ENCODE results near the gene RPAP3.

The RPAP3 gene

DNA sequence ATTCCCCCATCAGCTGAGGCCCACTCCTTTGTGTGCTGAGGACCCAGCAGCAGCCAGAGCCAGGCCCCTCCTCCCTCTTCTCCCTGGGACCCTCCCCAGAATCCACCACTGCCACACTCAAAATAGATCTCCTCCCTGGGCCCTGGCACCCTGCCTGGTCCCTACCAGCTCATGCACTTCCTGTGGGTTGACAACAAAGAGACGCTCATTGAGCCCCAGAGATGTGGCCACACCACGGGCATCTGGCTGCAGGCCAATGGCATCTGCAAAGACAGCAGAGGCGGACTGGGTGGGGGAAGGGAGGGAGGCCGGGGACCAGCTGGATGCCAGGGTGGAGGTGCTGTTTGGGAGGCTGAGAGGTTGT, 35.5 kb upstream of the RPAP3 start:
- DNase-seq: peak; percentile 99

DNA sequence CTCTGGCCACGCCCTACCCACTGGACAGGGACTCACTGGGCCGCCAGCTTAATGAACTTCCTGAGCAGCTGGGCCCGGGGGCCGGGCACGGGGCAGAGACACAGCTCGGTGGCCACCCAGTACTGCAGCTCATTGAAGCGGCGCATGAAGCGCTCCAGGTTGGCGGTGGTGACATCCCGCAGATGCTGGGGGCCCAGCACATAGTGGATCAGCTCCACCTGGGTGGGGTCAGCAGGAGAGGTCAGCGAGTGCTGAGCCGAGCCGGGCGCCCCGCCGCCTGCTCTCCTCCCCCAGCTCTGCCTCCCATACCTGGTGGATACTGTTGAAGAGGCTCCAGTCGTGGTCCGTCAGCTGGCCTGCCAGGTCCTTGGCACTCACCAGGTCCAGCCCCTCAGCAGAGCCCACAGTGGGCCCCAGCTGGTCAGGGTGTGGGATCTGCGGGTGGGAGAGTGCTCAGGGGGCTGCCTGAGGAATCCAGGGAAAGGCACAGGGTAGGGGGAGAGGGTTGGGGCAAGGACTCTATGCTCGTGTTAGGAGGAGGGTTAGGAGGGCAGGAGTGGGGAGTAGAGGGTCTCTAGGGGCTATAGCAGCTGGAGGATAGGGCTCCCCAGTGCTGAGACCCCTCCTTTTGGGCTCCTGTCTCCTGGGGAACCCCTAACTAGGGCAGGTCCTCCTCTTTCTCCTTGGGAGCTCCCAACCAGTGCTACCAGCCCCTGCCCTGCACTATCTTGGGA, 34.9 kb upstream of the RPAP3 start:
- peak; percentile 66 for DNase-seq

DNA sequence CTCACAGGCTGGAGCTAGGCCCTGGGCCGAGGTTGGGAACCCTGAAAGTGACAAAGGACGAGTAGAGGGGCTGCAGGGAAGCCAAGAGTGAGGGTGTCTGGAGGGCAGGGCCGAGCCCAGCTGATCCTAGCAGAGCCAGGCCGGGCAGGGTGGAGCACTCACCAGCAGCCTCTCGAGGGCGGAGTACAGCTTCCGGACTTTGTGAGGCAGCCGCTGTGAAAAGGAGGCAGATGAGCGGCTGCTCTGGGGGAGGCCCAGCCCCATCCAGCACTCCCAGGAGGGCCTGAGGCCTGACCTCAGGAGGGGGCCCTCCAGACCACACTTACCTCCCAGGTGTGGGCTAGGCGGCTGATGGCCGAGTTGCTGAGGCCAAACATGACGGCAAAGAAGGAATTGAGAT, 34.1 kb upstream of the RPAP3 start:
- peak; percentile 19 for DNase-seq

DNA sequence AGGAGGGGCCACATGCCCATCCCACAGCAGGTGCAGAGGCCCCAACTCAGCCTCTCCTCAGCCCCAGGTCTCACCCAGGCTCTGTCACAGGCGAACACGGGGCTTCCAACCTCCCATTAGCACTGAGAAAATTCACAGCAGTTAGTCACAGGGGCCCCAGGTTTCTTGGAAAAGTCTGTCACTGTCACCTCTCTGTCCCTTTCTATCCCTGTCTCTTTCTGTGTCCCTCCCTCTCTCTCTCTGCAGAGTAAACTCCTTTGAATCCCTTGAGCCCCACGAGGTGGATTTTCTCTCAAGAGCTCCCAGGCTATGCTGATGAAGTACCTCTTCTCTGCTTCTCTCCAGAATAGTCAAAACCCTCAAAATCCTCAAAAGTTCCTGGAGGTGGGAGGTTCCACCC, 33.5 kb upstream of the RPAP3 start:
- DNase-seq: no peak

DNA sequence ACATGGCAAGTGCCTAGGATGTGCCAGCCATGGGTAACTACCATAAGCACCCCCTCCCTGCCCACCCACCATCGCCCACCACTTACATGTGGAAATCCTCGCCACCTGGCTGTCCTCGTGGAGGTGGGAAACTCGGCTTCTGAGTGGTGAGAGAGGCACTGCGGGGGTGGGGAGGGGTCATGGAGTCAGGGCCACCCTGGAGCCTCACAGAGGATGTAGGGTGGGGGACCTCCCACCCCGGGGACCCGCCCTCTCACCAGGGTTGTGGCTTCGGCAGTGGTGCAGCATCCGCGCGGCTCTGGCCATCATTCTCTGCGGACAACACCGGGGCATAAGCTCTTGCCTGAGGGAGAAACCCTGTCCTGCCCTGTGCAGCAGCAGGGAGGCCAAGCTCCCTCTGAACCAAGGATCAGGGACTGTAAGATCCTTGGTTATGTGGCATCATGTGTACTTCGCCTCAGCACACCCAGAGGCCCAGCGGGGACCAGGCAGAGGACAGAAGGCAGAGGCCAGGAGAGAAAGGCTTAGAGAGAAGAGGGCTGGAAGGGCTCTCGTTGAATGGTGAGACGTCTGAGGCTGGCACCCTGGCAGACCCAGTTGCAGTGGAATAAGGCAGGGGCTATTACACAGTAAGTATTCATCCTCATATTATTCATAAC, 32.2 kb upstream of the RPAP3 start:
- no peak for DNase-seq

DNA sequence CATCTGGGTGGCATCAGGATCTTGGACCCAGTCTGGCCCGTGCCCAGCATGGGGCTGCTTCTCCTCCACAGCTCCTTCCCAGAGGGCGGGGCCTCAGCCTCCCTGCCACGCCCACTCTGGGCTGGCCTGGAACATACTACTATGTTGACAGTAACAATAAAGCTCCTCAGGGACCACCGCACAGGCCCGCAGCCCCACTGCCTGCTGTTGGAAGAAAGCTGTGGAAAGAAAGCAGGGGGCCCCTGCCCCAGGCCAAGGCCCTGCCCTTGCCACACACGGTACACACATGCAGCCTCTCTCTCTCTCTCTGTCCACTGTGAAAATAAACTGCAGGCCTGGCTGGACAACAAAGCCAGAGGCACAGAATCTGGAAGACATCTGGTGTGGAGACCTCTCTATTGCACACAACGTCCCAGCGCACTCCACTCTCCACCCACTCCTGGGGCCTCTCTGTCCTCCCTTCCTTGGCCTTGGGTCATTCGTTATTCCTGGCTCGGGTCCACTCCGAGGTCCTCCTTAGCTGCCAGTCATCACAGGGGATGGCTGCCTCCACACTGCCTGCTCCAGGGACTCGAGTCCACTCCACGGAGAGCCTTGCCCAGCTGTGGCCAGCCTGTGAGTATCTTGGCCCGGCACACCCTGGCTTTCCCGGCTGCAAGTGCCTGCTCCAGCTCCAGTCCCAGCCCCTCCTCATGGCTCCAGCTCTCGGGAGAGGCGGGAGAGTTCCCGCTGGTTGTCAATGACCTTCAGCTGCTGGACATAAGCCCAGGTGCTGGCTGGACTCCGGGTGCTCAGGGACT, 31.2 kb upstream of the RPAP3 start:
- peak; percentile 35 for DNase-seq

DNA sequence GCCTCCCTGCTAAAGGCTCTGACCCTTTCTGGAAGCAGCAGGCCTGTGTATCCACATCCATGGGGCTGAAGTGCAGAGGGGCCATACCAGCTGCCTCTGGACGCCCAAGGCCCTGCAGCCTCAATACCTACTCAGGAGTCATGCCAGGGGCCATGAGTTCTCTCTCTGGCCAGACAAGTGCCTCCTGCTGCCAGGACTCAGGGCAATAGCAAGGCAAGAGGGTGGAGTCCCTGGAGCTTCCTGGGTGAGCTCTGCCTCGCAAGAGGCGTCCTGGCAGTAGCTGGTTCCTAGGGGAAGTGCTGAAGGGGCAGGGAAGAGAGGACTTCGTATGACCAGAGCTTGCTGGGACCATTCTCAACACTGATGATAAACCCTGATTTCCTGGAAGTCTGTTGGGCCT, 30.4 kb upstream of the RPAP3 start:
- DNase-seq: peak; percentile 12

DNA sequence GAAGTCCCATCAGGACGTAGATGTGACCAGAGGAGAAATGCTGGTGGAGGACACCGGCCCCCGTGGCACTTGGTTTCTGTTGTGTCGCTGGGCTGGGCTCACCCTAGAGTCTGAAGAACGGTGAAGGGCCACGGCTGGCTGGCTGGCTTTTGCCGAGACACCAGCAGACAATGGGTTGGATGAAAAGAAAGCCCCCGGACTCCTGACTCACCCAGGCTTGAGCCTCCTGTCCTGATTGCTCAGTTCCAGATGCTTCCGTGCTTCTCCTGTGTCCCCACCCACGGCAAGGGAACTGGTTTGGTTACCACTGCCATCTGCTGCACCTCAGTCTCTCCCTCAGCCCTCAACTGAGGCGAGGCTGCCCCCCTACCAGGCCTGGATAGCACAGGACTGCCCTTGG, 29.8 kb upstream of the RPAP3 start:
- DNase-seq: no peak

DNA sequence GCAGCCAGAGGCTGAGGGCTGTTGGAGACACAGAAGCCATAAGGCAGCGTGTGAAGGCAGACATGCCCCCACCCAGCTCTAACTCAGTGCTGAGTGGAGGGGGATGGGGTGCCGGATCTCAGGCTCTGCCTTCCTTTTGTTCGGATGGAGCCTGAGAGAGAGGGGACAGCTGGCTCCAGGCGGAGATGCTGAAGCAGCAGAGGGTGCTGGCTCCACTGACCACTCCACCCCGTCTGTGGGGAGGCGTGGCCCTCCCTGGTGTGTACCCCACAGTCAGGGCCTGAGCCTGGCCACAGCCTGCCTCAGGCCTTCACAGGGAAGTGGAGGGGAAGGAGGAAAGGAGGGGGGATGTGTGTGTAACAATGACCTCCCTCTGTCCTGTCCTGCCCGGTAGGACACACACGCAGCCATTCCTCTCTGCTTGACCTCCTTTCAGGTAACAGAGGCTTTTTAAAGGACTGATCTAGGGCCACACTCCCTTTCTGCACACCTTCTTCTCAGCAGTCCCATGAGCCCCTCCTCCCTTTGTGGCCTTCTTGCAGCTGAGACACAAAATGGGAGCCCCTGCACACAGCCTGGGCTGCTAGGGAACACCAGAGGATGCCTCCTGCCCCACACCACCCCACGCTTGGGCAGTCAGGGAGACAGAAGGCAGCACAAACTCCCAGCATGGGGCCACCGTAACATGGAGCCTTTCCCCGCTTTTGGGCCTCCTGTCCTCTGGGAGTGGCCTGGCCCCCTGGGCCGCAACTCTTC, 29.1 kb upstream of the RPAP3 start:
- peak; percentile 85 for DNase-seq

DNA sequence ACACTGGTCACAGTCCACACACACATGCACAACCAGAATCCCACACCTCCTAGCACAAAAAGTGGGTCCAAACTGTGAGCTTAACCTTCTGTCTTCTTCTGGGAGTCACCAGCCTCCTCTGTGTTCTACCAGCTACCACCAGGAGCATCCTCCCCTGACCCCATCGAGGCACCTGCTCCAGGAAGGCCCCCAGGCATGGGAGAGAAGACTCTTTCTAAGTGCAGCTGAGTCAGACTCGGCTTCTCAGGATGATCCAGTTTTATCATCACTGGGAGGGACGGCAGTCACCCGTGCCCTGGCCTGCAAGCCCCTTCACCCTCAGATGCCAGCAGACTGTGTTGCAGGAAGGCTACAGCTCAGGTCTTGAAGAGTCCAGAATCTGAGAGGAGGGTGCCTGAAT, 27.3 kb upstream of the RPAP3 start:
- DNase-seq: no peak

DNA sequence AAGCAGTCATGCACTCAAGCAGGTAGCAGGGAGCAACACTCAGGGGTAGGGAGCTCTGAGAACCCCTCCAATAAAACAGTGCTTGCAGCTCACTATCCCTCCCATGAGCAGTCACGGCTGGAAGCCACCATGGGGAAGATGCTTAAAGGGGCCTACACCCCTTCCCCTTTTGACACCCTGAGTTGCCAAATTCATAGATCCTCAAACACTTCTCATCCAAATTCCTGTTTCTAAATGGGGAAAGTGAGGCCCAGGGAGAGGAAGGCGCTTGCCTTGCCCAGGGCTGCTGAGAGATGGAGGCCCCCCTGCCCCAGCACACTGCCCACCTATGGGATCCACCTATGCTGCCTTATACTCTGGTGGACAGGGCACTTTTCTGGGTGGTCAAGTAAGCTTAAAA, 26.7 kb upstream of the RPAP3 start:
- no peak for DNase-seq

DNA sequence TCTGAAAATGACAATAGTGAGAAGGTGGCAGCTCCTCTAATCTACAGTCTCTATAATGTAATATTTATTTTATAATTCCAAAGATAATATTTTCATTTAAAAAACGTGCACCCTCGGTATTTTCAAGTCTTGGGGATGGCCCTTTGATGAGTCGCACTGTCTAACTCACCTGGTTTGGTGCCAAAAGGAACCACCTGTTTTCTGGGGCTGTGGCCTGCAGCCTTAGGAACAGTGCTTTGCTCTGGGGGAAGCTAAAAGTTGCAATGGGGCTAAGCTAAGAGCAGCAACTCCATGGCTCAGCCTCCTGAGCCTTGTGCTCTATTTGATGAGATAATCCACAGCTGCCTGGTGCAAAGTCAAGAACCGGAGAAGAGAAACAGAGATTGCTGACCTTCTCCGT, 25.9 kb upstream of the RPAP3 start:
- DNase-seq: peak; percentile 37

DNA sequence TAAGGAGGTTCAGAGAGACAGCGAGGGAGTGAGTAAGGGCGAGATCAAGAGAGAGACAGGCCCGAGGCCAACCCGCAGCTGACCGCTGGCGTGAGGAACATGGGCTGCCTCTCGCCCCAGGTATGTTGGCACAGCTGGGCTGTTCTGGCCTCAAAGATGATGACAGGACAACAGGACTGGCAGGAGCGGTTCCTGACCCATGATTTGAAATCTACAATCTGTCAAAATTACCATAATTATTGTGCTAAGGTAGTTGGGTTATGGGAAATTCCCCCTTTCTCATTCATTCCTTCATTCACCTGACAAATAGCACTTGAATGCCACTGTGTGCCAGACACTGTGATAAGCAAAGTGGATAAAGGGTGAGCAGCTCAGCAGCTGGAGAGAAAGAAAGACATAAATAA, 24.5 kb upstream of the RPAP3 start:
- DNase-seq: peak; percentile 94

DNA sequence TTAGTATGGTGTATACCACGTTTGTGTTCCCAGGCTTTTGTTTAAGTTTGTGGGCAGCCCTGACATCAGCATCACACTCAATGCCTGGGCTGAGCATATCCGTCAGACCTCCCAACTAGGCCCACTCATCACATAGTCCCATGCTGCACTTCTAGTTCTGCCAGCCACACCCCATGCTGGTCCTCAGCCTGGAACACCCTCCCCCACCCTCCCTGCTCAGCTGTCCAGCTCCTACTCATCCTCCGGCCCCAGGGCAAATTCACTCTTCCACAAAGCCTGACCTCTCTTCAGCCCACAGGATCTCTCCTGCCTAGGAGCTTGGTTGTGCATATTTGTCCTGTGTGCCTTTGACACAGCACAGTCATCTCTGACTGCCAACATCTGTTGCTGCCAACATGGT, 23.4 kb upstream of the RPAP3 start:
- peak; percentile 72 for DNase-seq

DNA sequence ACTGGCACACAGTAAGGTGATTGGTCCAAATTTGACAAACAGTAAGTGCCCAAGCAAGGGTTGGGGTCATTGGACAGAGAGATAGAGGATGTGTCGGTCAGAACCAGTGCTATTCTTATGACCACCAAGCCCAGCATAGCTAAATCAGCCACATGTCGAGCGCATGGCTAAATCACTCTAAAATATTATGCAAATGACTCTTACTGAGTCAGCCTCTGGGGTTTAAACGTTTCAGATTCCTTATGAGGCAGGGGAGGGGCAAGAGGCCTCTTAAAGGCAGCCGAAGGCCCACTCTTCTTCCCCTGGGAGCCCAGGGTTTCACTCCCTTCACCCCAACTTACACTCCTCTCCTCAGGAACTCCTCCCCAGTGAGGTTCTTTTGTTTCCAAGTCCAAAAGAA, 20.1 kb upstream of the RPAP3 start:
- no peak for DNase-seq

DNA sequence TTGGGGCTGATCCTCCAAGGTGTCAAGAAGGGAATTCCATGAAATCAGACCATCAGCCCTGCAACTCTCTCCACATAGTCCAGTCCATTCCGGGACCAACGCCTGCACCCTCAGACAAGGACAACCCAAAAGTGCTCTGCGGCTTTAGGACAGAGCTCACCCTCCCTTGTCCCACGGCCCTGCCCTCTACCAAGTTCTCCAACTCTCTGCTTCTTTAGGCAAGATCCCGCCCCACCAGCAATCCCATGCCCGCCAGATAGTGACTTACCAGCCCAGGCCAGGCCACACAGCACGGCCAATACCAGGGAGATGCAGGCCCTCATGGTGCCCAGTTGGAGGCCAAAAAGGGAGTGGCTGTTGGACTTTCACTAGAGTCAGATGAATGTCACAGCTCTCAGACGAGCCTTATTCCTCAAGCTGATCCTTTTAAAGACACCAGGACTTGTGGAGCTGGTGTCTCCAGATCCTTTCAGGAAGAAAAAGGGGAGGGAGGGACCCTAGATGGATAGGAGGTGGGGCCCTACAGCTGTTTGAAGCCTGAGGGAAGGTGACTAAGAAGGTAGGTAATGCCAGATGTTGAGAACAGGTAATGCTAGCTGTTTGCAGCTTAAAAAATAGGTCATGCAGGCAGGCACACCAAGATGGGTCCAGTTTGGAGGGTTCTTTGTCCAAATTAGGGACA, 19.4 kb upstream of the RPAP3 start, which contains the start of gene ENDOU:
Gene ENDOU, minus strand, starts transcription at position 400 of the 682 bp plus-strand sequence. Its CDS starts 77 bp downstream, at position 323.
- no peak for DNase-seq

DNA sequence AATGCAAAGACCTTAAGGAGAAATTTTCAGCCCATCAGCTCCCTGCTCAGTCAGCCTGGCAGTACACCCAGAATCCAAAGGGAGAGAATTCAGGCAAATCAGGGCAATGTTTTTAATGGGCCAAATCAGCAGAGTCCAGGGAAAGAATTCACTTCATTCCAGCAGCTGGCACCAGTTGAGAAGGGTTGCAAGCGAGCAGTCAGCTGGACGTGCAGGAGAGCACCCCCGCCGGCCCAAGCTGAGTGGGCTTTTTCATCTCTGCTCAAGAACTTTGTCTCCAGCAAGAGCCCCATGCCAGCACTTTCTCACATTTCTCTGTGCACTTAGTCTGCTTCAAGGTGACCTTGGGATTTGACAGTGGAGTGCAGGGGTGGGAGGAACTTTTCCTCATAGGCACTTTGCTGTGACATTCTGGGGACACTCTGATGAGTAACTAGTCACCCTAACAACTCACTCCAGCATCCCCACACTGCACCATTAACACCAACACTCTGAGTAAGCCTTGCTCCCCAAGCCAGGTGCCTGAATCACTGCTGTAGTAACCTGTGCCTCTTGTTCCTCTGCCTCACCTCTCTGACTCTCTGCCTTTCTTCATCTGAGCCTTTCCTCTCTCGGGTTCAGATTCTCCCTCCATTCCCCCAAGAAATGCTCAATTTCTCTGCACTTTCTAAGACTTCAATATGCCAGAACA, 17.3 kb upstream of the RPAP3 start:
- DNase-seq: no peak

DNA sequence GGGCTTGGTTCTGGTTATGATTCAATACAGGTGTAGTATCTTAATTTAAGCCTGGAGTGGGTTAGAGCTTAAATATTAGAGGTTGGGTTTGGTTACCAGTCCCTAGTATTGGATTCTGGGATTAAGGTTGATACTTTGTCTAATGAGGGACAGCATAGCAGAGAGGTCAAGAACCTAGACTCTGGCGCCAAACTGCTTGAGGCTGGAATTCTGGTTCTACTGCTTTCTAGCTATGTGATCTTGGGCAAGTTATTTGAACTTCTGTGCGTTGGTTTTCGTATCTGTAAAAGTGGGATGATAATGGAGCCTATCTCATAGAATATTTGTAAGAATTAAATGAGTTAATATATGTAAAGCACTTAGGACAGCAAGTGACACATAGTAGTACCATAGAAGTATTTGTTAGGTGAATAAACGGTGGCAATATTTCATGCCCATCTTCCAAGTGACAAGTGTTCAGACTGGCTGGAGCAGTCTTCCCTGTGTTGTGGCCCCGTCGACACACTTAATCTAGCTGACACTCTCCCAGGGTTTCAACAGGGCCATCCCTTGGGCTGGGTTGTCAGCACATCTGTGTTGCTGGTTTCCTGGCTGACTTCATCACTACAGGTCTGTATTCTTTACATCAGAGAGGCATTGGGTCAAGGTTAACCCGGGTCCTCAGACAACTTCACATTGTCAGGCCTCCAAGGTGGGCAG, 16.5 kb upstream of the RPAP3 start:
- DNase-seq: no peak

DNA sequence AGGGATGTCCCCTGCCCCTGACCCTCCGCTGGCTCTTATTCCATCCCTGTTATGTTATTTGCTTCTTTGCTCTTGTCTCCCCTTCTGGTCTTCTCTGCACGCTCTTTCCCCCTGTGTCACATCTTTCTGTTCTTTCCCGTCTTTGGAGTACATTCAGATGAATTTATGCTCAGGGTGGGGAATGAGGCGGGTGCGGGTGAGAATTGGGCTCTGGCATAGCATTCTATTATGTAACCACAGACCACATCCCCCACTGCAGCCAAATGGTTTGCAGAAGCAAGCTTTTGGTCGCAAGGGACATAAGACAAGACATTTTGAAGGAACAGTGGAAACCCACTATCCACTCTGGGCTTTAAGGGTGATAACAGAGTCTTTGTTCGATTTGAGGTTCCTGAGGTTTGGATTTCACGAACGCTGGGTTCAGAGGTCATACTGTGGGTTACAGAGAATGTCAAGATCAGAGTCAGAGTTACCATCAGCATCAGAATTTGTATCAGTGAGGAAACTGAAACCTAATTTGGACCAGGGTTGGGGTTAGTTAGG, 15.7 kb upstream of the RPAP3 start:
- no peak for DNase-seq

DNA sequence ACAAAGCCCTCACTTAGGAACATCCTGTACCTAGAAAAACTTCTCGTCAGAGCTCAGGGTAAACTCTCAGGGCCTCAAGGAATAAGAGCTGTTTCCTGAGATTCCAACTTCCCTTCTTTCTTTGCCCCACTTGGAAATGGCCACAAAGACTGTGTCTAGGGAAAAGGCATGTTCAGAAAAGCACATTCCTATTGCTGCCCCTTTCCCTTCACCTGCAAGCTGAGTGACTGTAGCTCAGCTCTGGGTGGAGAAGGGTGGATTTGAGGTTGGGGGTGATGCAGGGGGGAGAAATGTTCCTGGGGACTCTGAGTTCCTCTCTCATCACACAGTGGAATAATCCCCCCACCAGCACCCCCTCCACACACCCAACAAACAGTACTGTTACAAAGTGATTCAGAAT, 12.7 kb upstream of the RPAP3 start:
- no peak for DNase-seq
